NCI-H2227 (cell line): Measurements from ENCODE around the gene COQ2.

Experiments used
- DNase-seq: peaks from one replicate; lab custom pipeline; 2025; ENCODE audit not compliant: unreplicated experiment; lab: John Stamatoyannopoulos, UW

Gene COQ2

GRCh38 chr4:83219344-83220331, 65.0 kb downstream of the COQ2 start:
- peak; percentile 44 for DNase-seq

DNA sequence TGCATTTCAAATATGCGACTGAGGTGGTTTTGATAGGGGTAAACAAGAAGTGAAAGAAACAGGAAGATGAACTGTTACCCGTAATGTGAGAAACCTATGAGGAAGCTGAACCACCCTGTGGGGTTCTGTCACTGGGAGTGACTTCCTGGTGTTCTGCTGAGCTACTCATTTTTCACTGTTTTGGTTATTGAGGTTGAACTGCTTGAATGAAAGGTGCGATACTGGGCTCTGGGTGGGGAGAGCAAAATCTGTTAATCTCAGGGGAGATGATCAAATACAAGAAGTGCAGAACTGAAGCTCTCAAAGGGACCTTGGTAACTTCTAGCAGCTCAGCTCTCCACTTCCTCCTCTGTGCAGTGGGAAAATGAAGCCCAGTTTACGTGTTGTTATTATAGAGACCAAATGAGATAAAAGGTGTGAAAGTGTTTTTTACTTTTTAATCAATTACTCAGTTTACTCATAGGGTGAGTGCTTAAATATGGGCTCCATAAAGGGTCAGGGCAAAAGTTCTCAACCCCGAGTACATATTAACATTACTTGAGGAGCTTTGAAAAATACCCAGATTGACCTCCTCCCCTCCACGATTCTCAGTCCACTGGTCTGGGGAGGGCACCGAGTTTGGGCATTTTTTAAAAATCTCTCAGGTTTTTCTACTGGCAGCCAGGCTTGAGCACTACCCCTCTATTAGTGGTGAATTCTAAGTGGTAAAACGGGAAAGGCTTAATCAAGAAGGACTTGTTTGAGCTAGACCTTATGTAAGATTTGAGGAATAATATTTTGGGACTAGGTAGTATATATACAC, 66.7 kb downstream of the COQ2 start:
- DNase-seq: no peak

DNA sequence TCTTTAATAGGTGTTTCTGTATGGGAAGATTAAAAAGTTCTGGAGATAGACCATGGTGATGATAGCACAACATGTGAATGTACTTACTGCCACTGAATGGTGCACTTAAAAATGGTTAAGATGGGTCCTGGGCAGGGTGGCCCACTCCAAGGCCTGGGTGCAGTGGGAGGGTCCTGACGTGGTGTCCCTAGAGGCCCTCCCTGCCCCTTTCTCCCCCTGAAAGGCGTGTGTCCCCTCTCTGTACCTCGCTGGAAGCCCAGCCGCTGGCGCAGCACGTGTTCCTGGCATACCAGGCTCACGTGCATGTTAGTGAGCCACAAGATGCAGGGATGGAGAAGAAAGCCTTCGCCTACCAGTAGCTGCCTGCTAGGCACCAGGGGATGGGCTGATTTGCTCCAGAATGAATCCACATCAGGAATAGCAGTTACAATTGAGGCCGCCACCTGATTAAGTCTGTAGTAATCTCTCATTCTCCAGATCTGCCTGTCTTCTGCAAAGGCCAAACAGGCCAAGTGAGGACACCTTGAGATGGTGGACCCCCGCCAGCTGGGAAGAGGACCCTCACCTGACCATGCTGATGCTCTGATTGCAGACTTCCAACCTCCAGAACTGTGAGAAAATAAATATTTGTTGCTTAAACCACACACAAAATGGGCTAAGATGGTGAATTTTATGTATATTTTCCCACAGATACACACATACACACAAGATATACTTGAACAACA, 67.5 kb downstream of the COQ2 start:
- no peak for DNase-seq

- no peak for DNase-seq
Measured at GRCh38 chr4:83214079-83214478, 70.5 kb downstream of the COQ2 start.
